Skeletal muscle cell (primary cell): ENCODE measurements around the gene BRINP3.
"Not testable (repeated sequence)": the region's sequence is repeated elsewhere in the genome, so short reads cannot be mapped to it uniquely, and the experiment has no call there.

Experiments used
- DNase-seq: peaks from one replicate; pipeline ENCODE4 v3.0.0-alpha.2; 2010; ENCODE audit warnings: low read depth
- H3K4me3 ChIP-seq: 2 replicates; pipeline ENCODE4 v1.5.1; 2011; ENCODE audit warnings: low read depth, mild to moderate bottlenecking, control low read depth, low read length, moderate library complexity

Gene BRINP3

DNA sequence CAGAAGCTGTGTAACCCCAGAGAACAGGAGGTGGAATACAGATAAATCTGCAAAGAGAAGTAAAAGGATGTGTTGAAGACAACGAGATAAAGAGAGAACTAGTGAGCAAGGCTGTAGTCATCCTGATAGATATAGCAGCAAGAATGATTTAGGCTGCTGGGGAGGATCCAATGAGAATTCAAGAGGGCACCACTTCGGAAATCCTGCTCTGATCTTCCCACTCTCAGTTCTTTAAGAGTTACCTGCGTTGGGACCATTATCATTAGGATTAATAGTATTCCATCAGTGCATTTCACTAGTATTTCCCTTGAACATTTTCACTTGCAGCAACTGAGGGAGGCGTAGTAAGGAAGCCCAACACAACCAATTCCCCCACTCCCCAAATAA is at the start of gene BRINP3:
Gene BRINP3, minus strand, starts transcription at position 103 of the 387 bp plus-strand sequence.
- no peak for DNase-seq

DNA sequence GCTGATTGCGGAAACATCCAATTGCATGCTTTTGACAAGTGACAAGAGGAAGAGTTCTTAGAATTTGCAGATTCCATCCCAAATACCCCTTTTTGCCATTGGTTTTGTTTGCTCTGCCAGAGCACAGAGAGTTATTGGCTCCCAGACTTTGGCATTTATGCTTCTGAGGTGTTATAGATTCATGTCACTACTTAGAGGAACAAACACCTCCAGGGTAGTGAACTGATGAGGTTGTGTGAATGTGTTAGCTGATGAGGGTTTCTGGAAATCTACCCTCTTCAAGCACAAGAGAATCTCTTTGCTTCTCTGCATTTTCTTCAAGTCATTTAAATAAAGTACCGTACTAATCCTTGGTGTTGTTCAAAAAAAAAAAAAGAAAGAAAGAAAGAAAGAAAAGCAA is 33.9 kb upstream of the BRINP3 start:
- no peak for DNase-seq
- no peak overlapping the region for H3K4me3 ChIP-seq

More for the DNA sequence above, at the start of gene BRINP3:
- peak within 1 kb of the TSS; percentile 56 for H3K4me3 ChIP-seq

DNA sequence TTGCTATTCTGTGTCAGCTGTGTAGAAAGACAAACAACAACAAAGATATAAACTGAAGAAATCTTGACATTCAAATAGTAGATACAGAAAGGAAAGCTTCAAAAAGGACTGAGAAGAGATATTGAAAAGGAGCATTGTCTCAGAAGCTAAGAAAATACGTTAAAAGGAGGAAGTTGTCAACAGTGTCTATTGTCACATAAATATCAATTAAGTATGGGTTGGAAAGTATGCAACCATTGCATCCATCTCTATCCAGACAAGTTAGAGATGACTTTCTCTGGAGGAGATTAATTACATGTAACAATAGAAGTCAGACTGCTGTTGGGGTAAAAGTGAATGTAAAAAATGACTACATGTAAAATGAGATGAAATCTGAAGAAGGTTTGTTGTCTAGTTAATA is 29.7 kb upstream of the BRINP3 start:
- no peak for DNase-seq
- H3K4me3 ChIP-seq: no peak overlapping the region

DNA sequence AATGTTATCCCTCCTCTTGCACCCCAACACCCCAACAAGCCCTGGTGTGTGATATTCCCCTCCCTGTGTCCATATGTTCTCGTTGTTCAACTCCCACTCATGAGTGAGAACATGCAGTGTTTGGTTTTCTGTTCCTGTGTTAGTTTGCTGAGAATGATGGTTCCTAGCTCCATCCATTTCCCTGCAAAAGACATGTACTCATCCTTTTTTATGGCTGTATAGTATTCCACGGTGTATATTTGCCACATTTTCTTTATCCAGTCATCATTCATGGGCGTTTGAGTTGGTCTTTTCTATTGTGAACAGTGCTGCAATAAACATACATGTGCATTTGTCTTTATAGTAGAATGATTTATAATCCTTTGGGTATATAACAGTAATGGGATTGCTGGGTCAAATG is 26.9 kb upstream of the BRINP3 start:
- not testable (repeated sequence) for DNase-seq, H3K4me3 ChIP-seq

DNA sequence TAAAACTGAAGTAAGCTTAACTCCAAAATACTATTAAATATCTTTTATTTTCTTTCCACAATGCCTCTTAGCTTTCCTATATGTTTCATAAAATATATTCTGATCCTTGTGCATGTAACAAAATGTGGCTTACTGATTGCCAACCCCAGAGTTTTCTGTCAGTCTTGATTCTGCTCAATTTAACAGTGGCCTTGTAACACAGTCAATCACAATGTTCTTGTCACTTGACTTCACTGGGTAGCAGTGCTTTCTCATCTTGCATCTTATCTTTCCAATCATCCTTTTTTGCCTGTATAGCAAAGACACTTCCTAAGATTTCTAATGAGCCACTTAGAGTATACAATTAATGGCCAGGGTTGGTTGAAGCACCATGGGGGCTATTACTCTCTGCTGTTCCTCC is 19.9 kb upstream of the BRINP3 start:
- H3K4me3 ChIP-seq: no peak overlapping the region

DNA sequence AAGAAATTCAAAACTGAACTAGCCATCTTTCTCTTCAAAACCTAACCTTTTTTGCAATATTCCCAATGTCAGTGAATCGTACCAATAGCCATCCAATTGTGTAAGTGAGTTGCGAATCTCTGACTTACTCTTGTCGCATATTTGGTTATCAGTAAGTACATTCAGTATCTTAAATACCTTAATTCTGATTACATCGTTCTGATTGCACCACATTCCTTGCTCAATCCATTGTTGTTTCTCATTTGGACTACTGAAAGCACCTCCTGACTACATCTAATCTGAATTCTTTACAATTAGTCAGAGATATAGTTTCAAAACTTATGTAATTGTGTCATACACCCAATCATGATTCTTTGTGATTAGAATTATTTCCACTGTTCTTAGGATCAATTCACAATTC is 16.8 kb upstream of the BRINP3 start:
- no peak overlapping the region for H3K4me3 ChIP-seq
- no peak for DNase-seq

More for the DNA sequence above, 19.9 kb upstream of the BRINP3 start:
- no peak for DNase-seq

DNA sequence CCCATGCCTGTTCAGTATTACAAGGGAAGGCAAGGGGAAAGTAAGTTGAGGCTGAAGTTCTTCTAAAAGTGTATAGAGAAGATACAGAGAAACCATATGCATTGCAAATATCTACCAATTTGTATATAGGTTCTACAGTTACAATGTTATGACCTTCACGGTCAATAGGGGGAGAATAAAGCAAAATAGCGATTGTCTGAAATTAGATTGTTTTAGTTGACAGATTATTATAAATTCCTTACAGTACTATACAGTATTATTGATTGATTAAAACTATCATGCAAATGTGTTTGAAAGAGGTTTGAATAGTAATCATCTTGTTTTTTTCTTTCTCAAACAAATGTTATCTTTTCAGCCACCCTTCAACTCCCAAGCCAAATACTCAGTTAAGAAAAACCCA is 13.7 kb upstream of the BRINP3 start:
- DNase-seq: no peak
- no peak overlapping the region for H3K4me3 ChIP-seq

DNA sequence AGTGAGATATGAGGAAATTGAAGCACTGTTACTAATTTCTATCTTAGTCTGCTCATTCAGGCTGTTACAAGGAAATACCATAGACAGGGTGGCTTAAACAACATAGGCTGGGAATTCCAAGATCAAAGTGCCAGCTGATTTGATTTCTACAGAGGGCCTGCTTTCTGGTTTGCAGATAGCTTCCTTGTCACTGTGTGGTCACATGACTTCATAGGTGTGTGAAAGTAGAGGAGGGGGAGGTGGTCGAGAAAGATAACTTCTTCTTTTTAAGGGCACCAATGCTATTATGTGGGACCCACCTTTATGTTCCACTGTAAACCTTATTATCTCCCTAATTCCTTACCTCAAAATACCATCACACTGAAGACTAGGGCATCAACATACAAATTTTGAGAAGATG is 6.4 kb upstream of the BRINP3 start:
- H3K4me3 ChIP-seq: no peak overlapping the region
- no peak for DNase-seq

DNA sequence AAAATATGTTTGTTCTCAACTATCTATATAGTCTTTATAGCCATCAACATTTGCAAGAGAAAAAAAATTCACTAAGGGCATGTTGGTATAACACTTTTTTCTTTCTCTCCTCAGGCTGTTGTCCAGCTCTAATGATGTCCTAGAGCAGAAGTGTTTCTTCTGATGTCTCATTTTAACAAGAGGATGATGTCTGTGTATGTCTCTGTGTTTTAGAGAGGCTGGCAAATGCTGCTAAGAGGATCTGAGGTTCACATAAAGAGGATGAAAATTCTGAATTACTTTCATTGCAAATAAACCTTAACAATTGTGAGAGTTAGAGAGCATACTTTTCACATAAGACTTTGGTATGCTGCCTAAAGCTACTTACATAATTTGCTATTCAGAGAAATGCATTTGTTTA is 2.6 kb upstream of the BRINP3 start:
- H3K4me3 ChIP-seq: no peak overlapping the region
- DNase-seq: no peak

DNA sequence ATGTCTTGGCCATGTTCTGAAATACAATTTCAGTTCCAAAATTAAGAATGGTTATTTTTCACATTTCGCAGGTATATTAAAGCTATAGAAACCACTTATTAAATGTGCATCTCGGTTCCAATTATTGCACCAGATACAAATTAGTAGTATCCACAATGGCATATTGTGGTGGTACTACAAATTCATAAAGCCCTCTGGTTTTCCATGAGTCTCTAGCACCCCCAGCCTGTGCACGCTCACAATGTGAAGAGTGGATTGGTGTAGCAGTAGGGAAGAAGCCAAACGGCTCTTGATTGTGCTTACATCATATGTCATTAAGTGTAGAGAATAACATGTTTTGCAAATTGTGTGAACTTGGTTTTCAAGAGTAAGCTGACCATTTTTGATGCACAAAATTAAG is 1.9 kb upstream of the BRINP3 start:
- DNase-seq: no peak
- H3K4me3 ChIP-seq: no peak overlapping the region

DNA sequence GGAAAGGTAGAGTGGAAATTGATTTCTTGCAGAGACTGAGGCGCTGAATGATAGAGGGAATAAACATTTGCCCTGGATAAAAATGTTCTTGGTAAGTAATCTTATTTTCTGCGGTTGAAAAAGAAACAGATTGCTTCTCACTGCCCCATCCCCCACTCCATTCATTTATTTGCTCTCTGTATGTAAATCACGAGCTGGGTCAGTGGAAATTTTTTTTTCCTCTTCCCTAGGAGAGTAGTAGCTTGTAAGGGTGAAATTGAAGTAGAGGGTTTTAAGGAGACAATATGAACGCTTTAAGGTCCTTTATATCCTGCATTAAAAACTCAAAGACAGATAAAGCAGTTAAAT is 1.4 kb upstream of the BRINP3 start:
- peak overlapping the region; percentile 56 for H3K4me3 ChIP-seq
- no peak for DNase-seq

DNA sequence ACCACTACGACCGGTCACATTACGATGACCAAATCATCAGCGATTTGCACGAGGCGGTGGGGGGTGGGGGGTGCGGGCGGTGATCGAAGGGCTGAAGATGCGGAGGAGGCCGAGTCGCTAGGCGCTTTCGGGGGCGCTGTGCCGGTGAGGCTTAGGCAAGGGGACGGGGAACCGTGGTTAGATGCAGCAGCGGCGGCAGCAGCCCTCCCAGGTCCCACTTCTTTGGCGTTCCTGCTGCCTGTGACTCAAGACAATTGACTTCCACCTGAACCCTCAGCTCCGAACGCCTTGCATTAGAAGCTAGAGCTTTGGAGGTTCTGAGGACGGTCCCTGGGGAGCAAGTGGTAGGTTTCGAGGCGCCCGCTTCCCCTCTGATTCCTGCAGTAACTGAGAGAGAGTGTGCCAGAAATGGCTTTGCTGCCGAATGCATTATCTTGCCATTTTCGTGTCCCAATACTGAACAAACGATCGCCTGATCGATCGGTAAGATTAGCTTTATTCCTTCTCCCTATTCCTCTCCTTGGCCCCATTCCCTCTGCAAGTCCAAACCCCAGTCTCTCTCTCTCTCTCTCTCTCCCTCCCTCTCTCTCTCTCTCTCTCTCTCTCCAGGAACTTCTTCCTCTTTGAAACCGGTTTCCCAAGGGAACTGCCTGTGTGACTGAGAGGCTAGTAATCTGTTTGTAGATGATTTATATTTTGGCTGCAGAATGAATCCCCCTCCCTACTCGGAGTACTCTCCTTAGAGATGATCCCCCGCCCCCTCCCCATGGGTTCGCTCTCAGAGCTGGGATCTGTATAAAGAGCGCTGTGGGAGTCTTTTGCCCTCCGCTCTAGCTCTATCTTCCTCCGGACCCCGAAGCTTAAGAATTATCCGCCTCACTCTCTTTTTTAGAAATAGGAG is 735 bp upstream of the BRINP3 start:
- H3K4me3 ChIP-seq: peak overlapping the region; percentile 56
- DNase-seq: no peak

DNA sequence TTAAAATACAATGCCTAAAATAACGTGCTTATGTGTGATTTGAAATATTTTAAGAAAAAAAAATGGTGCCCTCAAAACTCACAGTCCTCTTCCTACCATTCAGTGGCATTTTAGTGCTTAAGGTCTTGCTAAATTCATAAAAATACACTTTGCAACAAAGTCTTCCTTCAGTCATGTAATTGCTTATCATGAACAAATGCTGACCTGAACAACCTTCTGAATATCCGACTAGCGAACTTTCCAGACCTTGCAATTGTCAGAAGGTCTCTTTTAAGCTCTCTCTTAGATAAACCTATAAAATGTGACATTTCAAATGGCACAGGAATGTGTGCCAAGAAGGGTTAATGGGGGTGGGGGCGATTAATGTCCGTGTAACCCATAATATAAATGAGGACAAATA is 858 bp downstream of the BRINP3 start:
- H3K4me3 ChIP-seq: no peak overlapping the region
- DNase-seq: no peak

DNA sequence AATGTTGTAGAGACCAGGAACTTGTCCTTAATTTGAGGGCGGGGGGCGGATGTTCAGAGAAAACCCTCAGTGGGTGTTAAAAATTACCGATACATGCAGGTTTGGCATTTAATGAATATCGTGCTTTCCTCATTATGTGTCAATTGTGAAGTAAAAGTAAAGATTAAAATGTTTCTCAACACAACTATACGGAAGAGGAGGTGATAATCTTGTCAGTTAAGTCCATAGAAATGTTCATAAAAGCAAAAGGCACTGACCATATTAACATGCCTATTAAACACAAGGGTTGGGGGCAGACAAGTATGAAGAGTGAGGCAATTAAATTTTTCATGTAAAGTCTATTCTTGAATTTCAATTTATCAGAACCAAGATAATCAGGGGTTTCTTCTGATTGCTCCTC is 1.3 kb downstream of the BRINP3 start:
- DNase-seq: no peak
- H3K4me3 ChIP-seq: peak overlapping the region; percentile 51

DNA sequence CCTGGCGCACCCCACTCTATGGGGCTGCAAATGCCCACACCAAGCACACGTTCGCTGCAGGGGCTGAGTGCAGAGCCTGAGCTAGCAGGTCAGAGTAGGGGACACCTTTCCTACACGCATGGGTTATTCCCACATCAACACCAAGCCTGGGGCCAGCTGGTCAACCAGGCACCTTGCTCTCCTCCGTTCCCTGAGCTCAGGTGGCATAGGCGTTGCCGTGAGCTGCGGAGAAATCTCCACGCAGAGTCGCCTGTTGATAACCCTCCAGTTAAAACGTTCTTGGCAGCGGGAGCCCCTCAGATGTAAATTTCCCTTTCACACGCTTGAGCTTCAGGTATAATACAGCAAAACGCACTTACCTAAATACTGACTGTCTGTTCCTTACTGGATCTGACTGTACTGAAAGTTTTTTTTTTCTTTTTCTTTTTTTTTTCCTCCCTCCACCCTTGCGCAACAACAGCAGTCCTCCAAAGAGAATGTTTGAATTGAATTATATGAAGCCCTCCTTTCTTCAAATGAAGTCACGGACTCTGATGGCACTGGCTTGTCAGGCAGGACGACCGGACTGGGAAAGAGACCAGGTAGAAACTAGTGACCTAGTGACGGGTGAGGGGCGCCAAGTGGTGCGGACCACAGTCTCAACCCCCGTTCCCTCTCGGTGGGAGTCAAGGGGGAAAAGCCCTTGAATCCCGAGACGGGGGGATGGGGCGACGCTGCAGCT is 2.1 kb downstream of the BRINP3 start:
- peak overlapping the region; percentile 51 for H3K4me3 ChIP-seq
- no peak for DNase-seq

DNA sequence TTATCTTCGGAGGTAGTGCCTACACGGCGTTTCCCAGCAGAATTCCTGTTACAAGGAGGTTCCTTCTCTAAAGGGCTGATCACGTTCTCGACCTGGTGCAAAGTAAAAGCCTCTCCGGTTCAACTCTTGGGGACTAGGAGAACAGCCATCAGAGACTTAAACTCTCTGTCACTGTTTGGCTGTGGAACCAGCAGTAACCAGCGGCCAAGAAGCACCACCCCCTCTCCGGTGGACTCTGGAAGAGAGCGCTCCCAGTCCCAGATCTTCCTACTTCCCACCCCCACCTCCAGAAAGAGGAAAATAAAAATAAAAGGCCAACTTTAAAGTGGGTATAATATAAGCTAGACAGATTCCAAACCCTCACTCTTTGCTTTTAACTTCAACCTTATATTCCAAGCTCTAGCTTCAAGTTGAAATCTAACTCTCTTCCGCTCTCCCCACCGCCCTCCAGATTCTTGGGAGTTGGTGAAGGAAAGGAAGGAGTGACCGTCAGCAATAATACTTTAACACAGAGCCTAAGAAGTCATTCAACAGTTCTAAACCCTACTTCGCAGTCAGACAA is 2.9 kb downstream of the BRINP3 start:
- no peak for DNase-seq
- peak overlapping the region; percentile 51 for H3K4me3 ChIP-seq

DNA sequence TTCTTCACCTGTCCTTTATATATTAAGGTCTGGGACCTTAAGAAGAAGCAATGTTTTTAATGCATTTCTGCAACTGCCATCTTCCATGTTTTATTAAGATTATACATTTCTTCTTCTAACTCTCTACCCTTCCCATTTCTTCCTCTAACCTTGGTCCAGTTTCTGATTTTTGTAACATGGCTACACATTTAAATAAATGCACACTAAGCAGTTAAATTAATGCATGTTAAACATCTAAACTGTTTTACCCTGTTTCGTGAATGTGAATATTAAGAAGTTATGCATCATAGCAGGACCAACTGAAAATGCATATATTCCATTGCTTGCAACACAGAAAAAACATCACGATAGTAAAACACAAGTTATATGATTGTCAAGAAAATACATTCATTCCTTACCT is 3.7 kb downstream of the BRINP3 start:
- H3K4me3 ChIP-seq: no peak overlapping the region
- DNase-seq: no peak

DNA sequence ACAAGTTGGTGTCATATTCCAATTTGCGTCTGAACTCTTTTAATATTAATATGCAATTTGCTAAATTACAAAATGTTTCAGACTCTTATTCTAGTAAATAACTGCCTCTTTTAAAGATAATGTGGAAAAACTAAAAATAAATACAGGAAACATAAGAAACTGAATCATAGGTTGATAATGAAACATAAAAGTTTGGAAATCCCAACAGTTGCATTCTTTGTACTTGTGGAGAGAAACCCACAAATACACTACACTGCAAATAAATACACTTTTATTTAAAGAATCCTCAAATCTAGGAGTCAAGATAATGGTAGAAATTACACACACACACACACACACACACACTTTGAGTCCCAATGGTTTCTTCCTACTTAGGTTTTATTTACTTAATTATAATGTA is 5.2 kb downstream of the BRINP3 start:
- no peak for DNase-seq
- no peak overlapping the region for H3K4me3 ChIP-seq

DNA sequence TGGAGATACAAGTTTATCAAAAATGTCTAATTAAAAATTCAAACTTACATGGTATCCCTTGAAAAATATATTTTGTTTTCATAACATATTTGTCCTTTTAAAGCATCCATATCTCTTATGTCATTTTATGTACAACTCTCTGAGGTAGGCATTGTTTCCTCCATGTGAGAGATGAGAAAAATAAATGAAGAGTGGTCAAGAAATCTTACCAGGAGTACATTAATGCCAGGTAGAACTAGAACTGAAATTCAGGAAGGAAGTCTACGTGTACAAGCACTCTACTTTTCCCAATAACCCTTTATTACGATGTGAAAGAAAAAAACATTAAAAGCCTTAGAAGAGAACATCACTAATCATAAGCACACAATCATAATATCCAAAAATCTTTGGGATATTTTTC is 5.6 kb downstream of the BRINP3 start:
- DNase-seq: no peak
- no peak overlapping the region for H3K4me3 ChIP-seq

DNA sequence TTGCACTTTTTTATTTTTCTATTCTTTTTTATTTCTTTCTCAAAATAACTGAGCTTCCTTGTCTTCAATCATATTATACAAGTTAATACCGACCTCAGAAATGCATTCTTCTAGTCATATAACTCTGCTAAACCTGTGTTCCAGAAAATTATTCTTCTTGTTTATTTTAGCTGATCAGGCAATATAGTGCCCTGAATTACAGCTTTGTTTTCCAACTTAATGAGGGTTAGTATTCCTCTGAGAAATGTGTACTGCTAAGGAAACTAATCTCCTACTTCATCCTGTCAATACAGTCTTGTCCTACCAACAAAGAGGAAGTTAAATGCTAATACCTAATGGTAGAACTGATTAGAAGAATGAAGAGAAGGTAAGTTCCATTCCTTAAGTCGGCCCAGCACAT is 13.0 kb downstream of the BRINP3 start:
- no peak for DNase-seq
- H3K4me3 ChIP-seq: no peak overlapping the region

DNA sequence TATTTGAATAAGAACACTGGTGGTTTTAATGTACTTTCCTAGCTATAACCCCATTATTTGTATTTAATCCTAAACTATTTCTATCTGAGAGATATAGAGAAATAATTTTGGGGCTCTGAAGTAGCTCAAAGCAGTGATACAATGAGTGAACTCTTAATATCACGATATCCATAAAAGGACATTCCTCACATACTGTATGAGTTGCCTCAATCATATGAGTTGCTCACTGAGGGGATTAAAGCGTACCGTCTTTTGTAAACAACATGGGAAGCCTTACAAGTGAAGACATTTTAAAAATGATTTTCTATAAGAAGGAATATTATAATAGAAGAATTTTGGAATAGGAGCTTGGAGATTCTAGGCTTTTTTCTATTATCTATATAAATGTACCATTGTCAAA is 21.5 kb downstream of the BRINP3 start:
- DNase-seq: no peak
- H3K4me3 ChIP-seq: no peak overlapping the region
